ENCODE measurements around the gene LHPP. TPM values are rescaled to one million over a fixed set of nuclear protein-coding genes. Genes with fewer than 3 reads are reported as not detected.
"Not testable (repeated sequence)": the region's sequence is repeated elsewhere in the genome, so short reads cannot be mapped to it uniquely, and the experiment has no call there.

The LHPP gene
- total RNA-seq, 1 donor from 2014 or later: 18.8 TPM

- no peak for TF ChIP-seq CTCF (IDR thresholded peaks at IDR 0.05)
- H3K27me3 Mint-ChIP-seq (ENCODE audit: unreplicated experiment): no peaks in the 10 kb centered on the region
- no peaks in the 10 kb centered on the region for H3K36me3 Mint-ChIP-seq (ENCODE audit: unreplicated experiment)
- no peaks in the 10 kb centered on the region for H3K4me1 Mint-ChIP-seq (ENCODE audit: unreplicated experiment)
- no peak for DNase-seq (ENCODE audit: extremely low spot score, unreplicated experiment)
- no peak overlapping the region for H3K27ac Mint-ChIP-seq (ENCODE audit: unreplicated experiment)
- H3K9me3 Mint-ChIP-seq (ENCODE audit: unreplicated experiment): no peaks in the 10 kb centered on the region
- no peak overlapping the region for H3K4me3 Mint-ChIP-seq (ENCODE audit: unreplicated experiment)
These were observed 146.1 kb downstream of the LHPP start for GRCh38 chr10:124607693-124608092.

GRCh38 chr10:124608093-124608721 is 146.6 kb downstream of the LHPP start:
- no peaks in the 10 kb centered on the region for H3K27me3 Mint-ChIP-seq (ENCODE audit: unreplicated experiment)
- no peak for DNase-seq (ENCODE audit: extremely low spot score, unreplicated experiment)
- no peaks in the 10 kb centered on the region for H3K4me1 Mint-ChIP-seq (ENCODE audit: unreplicated experiment)
- TF ChIP-seq CTCF (IDR thresholded peaks at IDR 0.05): no peak
- no peaks in the 10 kb centered on the region for H3K9me3 Mint-ChIP-seq (ENCODE audit: unreplicated experiment)
- H3K27ac Mint-ChIP-seq (ENCODE audit: unreplicated experiment): no peak overlapping the region
- no peak overlapping the region for H3K4me3 Mint-ChIP-seq (ENCODE audit: unreplicated experiment)
- no peaks in the 10 kb centered on the region for H3K36me3 Mint-ChIP-seq (ENCODE audit: unreplicated experiment)

- no peak for TF ChIP-seq CTCF (IDR thresholded peaks at IDR 0.05)
- H3K27me3 Mint-ChIP-seq (ENCODE audit: unreplicated experiment): no peaks in the 10 kb centered on the region
- no peak overlapping the region for H3K4me3 Mint-ChIP-seq (ENCODE audit: unreplicated experiment)
- no peaks in the 10 kb centered on the region for H3K4me1 Mint-ChIP-seq (ENCODE audit: unreplicated experiment)
- H3K27ac Mint-ChIP-seq (ENCODE audit: unreplicated experiment): no peak overlapping the region
- H3K36me3 Mint-ChIP-seq (ENCODE audit: unreplicated experiment): no peaks in the 10 kb centered on the region
- DNase-seq (ENCODE audit: extremely low spot score, unreplicated experiment): no peak
- no peaks in the 10 kb centered on the region for H3K9me3 Mint-ChIP-seq (ENCODE audit: unreplicated experiment)
These were observed 148.1 kb downstream of the LHPP start for GRCh38 chr10:124609698-124610097.

DNA sequence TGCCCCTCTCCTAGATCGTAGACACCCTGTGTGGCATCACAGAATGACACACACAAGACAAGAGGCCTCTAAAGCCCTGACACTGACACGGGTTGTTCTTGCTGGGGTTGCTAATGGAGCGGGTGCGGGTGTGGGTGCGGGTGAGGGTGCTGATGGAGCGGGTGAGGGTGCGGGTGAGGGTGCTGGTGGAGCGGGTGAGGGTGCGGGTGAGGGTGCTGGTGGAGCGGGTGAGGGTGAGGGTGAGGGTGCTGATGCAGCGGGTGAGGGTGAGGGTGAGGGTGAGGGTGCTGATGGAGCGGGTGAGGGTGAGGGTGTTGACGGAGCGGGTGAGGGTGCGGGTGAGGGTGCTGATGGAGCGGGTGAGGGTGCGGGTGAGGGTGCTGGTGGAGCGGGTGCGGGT is 148.6 kb downstream of the LHPP start:
- H3K4me1 Mint-ChIP-seq (ENCODE audit: unreplicated experiment); H3K9me3 Mint-ChIP-seq (ENCODE audit: unreplicated experiment); H3K27me3 Mint-ChIP-seq (ENCODE audit: unreplicated experiment); DNase-seq (ENCODE audit: extremely low spot score, unreplicated experiment); H3K36me3 Mint-ChIP-seq (ENCODE audit: unreplicated experiment); H3K27ac Mint-ChIP-seq (ENCODE audit: unreplicated experiment); H3K4me3 Mint-ChIP-seq (ENCODE audit: unreplicated experiment): not testable (repeated sequence)

- DNase-seq (ENCODE audit: extremely low spot score, unreplicated experiment); H3K27me3 Mint-ChIP-seq (ENCODE audit: unreplicated experiment); H3K9me3 Mint-ChIP-seq (ENCODE audit: unreplicated experiment); H3K36me3 Mint-ChIP-seq (ENCODE audit: unreplicated experiment); H3K4me3 Mint-ChIP-seq (ENCODE audit: unreplicated experiment); H3K4me1 Mint-ChIP-seq (ENCODE audit: unreplicated experiment); H3K27ac Mint-ChIP-seq (ENCODE audit: unreplicated experiment): not testable (repeated sequence)
These were observed 149.2 kb downstream of the LHPP start for GRCh38 chr10:124610851-124611250.

GRCh38 chr10:124611738-124612137 is 150.1 kb downstream of the LHPP start:
- Mint-ChIP-seq H3K36me3 (ENCODE audit: unreplicated experiment) (no peaks in the 10 kb centered on the region), H3K27ac (ENCODE audit: unreplicated experiment) (no peak overlapping the region), H3K27me3 (ENCODE audit: unreplicated experiment) (no peaks in the 10 kb centered on the region), H3K9me3 (ENCODE audit: unreplicated experiment) (no peaks in the 10 kb centered on the region), H3K4me1 (ENCODE audit: unreplicated experiment) (peaks cover 3% of the 10 kb centered on the region), H3K4me3 (ENCODE audit: unreplicated experiment) (no peak overlapping the region)
- no peak for DNase-seq (ENCODE audit: extremely low spot score, unreplicated experiment)
- TF ChIP-seq CTCF (IDR thresholded peaks at IDR 0.05): no peak

All from osteocyte (in vitro differentiated cells).